Ascending aorta (tissue), 2 donors: ENCODE measurements around the gene USP36. TPM values are rescaled to one million over a fixed set of nuclear protein-coding genes. Genes with fewer than 3 reads are reported as not detected.

Source experiments
- DNase-seq, 2 donors: peaks; one replicate each; pipeline ENCODE4 v3.0.0-alpha.2; 2019; ENCODE audit warnings: low spot score in 2 of 2
- H3K27ac ChIP-seq, 2 donors: fragments of 200-600 bp; sonication (generic); one replicate each; pipeline ENCODE4 v1.5.1; 2016 to 2017; ENCODE audit warnings: mild to moderate bottlenecking in 1 of 2
- H3K27me3 ChIP-seq: fragments of 200-600 bp; sonication (generic); one replicate; pipeline ENCODE4 v1.5.1; 2017
- H3K36me3 ChIP-seq, 2 donors: fragments of 200-600 bp; sonication (generic); one replicate each; pipeline ENCODE4 v1.5.1; 2016
- H3K4me1 ChIP-seq, 2 donors: fragments of 200-600 bp; sonication (generic); one replicate each; pipeline ENCODE4 v1.5.1; 2016 to 2017; ENCODE audit warnings: mild to moderate bottlenecking in 1 of 2
- H3K4me3 ChIP-seq, 2 donors: fragments of 200-600 bp; sonication (generic); one replicate each; pipeline ENCODE4 v1.5.1; 2016 to 2017; ENCODE audit warnings: mild to moderate bottlenecking in 1 of 2
- H3K9me3 ChIP-seq, 2 donors: fragments of 200-600 bp; sonication (generic); one replicate each; pipeline ENCODE4 v1.5.1; 2016
- CTCF ChIP-seq, 3 experiments: fragments of 200-600 bp in 2 of 3; fragments of 450-650 bp in 1 of 3; sonication (generic) in 2 of 3; IDR thresholded peaks; one replicate each; pipeline ENCODE4 v1.5.1; 2016 to 2019; ENCODE audit warnings: antibody characterized with exemption in 3 of 3, mild to moderate bottlenecking in 1 of 3, moderate library complexity in 1 of 3
- intact Hi-C: fragments of 100-400 bp; cut with DNase I; formaldehyde crosslinking; loops from one replicate; pipeline ENCODE4 v1.15.1; 2023
- total RNA-seq: library from RNA; depleted of rRNA; stranded (reverse); fragments of >200 nt; gene quantifications from one replicate; pipeline ENCODE4 v1.1.0, GENCODE V29; 2016

USP36 gene
- total RNA-seq, 1 donor from 2014 or later, result 111 TPM

GRCh38 chr17:78826421-78826820 is 14.2 kb downstream of the USP36 start:
- H3K4me3 ChIP-seq, result no peak overlapping the region
- H3K27me3 ChIP-seq, result no peaks in the 10 kb centered on the region
- H3K4me1 ChIP-seq, result no peaks in the 10 kb centered on the region
- TF ChIP-seq CTCF (IDR thresholded peaks at IDR 0.05), result no peak
- no peaks in the 10 kb centered on the region for H3K9me3 ChIP-seq
- H3K27ac ChIP-seq, result no peak overlapping the region
- intact Hi-C loops, result no loop called here
- no peak for DNase-seq
- peaks cover 91 to 96% of the 10 kb centered on the region in 2 donors for H3K36me3 ChIP-seq

- DNase-seq, result no peak
- Histone ChIP-seq H3K4me1 (no peaks in the 10 kb centered on the region), H3K36me3 (peaks cover 91 to 98% of the 10 kb centered on the region in 2 donors), H3K9me3 (no peaks in the 10 kb centered on the region), H3K27me3 (no peaks in the 10 kb centered on the region), H3K27ac (no peak overlapping the region), H3K4me3 (no peak overlapping the region)
- no peak for TF ChIP-seq CTCF (IDR thresholded peaks at IDR 0.05)
- intact Hi-C loops, result no loop called here
These were observed 14.9 kb downstream of the USP36 start for GRCh38 chr17:78825696-78826095.

GRCh38 chr17:78824240-78824639 is 16.4 kb downstream of the USP36 start:
- Histone ChIP-seq H3K36me3 (peaks cover 89 to 100% of the 10 kb centered on the region in 2 donors), H3K27me3 (no peaks in the 10 kb centered on the region), H3K4me1 (peaks cover 0 to 3% of the 10 kb centered on the region in 2 donors), H3K27ac (no peak overlapping the region), H3K9me3 (no peaks in the 10 kb centered on the region), H3K4me3 (no peak overlapping the region)
- intact Hi-C loops, result no loop called here
- TF ChIP-seq CTCF (IDR thresholded peaks at IDR 0.05), result no peak
- no peak for DNase-seq

DNA sequence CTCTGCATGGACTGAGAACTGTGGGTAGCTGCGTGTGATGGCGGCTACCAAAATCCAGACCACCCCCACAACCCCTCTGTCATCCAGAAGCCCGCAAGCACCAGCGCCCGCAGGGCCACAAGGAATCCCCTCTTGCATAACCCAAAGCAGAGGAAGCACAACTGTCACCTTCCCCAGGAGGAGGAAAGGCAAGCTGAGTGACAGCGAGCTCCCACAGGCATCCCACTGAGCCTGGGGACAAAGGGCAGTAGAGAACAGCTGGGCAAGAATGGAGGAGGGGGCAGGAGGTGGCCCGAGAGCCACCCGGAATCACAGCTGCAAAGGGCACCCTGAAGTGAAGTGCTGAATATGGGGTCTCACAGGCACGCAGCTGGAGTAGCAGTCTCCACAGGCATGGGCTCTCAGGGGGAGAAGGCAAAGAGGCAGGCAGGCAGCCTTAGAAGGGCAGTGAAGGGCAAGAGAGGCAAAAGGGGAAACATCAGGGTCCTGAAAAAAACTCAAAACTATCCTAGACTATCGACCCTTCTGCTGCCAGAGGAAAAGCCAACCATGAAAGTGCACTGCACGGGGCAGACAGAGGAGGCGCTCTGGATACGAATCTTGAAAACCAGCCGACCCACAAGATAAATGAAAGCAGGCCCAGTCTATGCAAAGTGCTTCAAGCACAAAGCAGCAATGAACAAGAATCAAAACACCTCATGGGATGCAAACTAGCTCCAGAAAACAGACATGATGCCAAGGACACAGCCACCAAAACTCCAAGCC is 17.1 kb downstream of the USP36 start:
- intact Hi-C loops, result no loop called here
- no peak for DNase-seq
- Histone ChIP-seq H3K27ac (no peak overlapping the region), H3K9me3 (no peaks in the 10 kb centered on the region), H3K4me3 (no peak overlapping the region), H3K27me3 (no peaks in the 10 kb centered on the region), H3K4me1 (peaks cover 0 to 4% of the 10 kb centered on the region in 2 donors), H3K36me3 (peaks cover 89 to 100% of the 10 kb centered on the region in 2 donors)
- TF ChIP-seq CTCF (IDR thresholded peaks at IDR 0.05), result no peak

GRCh38 chr17:78822552-78822951 is 18.1 kb downstream of the USP36 start:
- Histone ChIP-seq H3K9me3 (no peaks in the 10 kb centered on the region), H3K27ac (no peak overlapping the region), H3K27me3 (no peaks in the 10 kb centered on the region), H3K4me1 (peaks cover 0 to 4% of the 10 kb centered on the region in 2 donors), H3K36me3 (peaks cover 89 to 100% of the 10 kb centered on the region in 2 donors), H3K4me3 (no peak overlapping the region)
- intact Hi-C loops, result no loop called here
- TF ChIP-seq CTCF (IDR thresholded peaks at IDR 0.05), result no peak
- DNase-seq, result no peak
